Cortex of kidney (tissue), 1 donor: ENCODE data around the gene GSTM3.
"Not testable (repeated sequence)": the region's sequence is repeated elsewhere in the genome, so short reads cannot be mapped to it uniquely, and the experiment has no call there.

Source experiments
- DNase-seq: peaks from one replicate; lab custom pipeline; 2025; lab: John Stamatoyannopoulos, UW

Gene GSTM3

GRCh38 chr1:109726007-109726406, 14.8 kb downstream of the GSTM3 start:
- no peak for DNase-seq

- no peak for DNase-seq
Measured at GRCh38 chr1:109725510-109725909, 15.3 kb downstream of the GSTM3 start.

GRCh38 chr1:109724933-109725332, 15.9 kb downstream of the GSTM3 start:
- DNase-seq = no peak

- no peak for DNase-seq
Measured at GRCh38 chr1:109722908-109723691, 17.7 kb downstream of the GSTM3 start.

GRCh38 chr1:109721971-109722370, 18.9 kb downstream of the GSTM3 start:
- no peak for DNase-seq

- DNase-seq = no peak
Measured at GRCh38 chr1:109721042-109721441, 19.8 kb downstream of the GSTM3 start.

GRCh38 chr1:109719337-109719837, 21.5 kb downstream of the GSTM3 start:
- no peak for DNase-seq

GRCh38 chr1:109718495-109718894, 22.3 kb downstream of the GSTM3 start:
- DNase-seq = no peak

GRCh38 chr1:109717729-109718128, 23.1 kb downstream of the GSTM3 start:
- DNase-seq = no peak

GRCh38 chr1:109716570-109717090, 24.2 kb downstream of the GSTM3 start:
- no peak for DNase-seq

GRCh38 chr1:109716121-109716520, 24.7 kb downstream of the GSTM3 start:
- no peak for DNase-seq

- DNase-seq = no peak
Measured at GRCh38 chr1:109714661-109715372, 26.0 kb downstream of the GSTM3 start.

GRCh38 chr1:109713636-109714035, 27.2 kb downstream of the GSTM3 start:
- no peak for DNase-seq

- no peak for DNase-seq
Measured at GRCh38 chr1:109712321-109712864, 28.4 kb downstream of the GSTM3 start.

- DNase-seq = not testable (repeated sequence)
Measured at GRCh38 chr1:109711593-109712320, 29.1 kb downstream of the GSTM3 start, which contains the start of gene GSTM5. Gene GSTM5 (plus strand): TSS chr1:109712251. CDS start chr1:109712313, 62 bp downstream.

- DNase-seq = not testable (repeated sequence)
Measured at GRCh38 chr1:109709822-109710221, 31.0 kb downstream of the GSTM3 start.

GRCh38 chr1:109708949-109709348, 31.9 kb downstream of the GSTM3 start:
- not testable (repeated sequence) for DNase-seq

GRCh38 chr1:109705411-109705810, 35.4 kb downstream of the GSTM3 start:
- DNase-seq = no peak

GRCh38 chr1:109704173-109704572, 36.7 kb downstream of the GSTM3 start:
- DNase-seq = no peak

GRCh38 chr1:109702940-109703339, 37.9 kb downstream of the GSTM3 start:
- DNase-seq = not testable (repeated sequence)

GRCh38 chr1:109697861-109698260, 43.0 kb downstream of the GSTM3 start:
- DNase-seq = not testable (repeated sequence)

GRCh38 chr1:109697066-109697465, 43.8 kb downstream of the GSTM3 start:
- DNase-seq = no peak
